ENCODE measurements around the gene SSH3.

The SSH3 gene

DNA sequence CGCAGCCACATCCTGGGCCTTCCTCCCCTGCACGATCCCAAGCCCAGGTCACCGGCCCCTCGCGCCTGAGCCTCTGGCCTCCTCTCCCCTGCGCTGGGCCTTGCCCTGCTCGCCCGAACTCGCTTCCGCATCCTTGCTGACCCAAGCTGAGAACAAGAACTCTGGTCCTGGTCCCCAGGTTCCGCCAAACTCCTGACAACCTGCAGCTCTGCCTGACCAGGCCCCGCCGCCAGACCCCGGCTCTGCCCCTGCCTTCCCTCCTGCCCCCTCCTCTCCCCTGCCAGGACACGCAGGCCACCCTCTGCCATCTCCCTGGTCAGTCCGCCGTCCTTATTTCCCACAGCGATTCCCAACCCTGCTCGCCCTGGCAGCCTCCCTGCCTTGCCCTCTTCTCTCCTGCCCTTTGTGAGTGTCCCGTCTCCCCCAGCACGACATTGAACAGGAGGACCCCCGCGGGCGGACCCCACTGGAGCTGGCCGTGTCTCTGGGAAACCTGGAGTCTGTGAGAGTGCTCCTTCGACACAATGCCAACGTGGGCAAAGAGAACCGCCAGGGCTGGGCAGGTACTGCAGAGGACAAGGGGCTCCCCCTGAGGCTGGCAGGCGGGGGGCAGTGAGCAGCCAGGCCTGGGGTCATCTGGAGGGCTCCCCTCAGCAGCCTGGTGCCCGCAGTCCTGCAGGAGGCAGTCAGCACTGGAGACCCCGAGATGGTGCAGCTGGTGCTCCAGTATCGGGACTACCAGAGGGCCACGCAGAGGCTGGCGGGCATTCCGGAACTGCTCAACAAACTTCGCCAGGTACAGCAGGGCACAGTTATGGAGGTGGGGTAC lies 13.5 kb upstream of the SSH3 start:
- in situ Hi-C loops (cut with MboI; ENCODE audit: low sequenced_read_pairs): no loop called here

DNA sequence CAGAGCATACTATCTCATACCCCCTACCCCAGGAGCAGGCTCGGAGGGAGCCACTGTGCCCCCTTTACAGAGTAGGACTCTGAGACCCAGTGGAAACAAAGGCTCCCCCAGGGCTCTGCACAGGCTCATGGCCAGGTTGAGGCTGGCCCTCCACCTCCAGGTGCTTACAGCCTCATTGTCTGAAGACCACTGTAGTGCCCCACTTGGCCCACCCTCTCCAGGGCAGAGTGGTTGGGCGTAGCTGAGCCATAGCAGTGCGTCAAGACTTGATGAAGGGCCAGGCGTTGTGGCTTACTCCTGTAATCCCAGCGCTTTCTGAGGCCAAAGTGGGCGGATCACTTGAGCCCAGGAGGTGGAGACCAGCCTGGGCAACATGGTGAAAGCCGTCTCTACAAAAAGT lies 12.5 kb upstream of the SSH3 start:
- in situ Hi-C loops (cut with MboI; ENCODE audit: low sequenced_read_pairs): no loop called here

GRCh38 chr11:67291481-67292381 lies 11.6 kb upstream of the SSH3 start:
- in situ Hi-C loops (cut with MboI; ENCODE audit: low sequenced_read_pairs): no loop called here

GRCh38 chr11:67292671-67293070 lies 10.7 kb upstream of the SSH3 start:
- in situ Hi-C loops (cut with MboI; ENCODE audit: low sequenced_read_pairs): no loop called here

GRCh38 chr11:67293090-67293489 lies 10.2 kb upstream of the SSH3 start:
- in situ Hi-C loops (cut with MboI; ENCODE audit: low sequenced_read_pairs): no loop called here

DNA sequence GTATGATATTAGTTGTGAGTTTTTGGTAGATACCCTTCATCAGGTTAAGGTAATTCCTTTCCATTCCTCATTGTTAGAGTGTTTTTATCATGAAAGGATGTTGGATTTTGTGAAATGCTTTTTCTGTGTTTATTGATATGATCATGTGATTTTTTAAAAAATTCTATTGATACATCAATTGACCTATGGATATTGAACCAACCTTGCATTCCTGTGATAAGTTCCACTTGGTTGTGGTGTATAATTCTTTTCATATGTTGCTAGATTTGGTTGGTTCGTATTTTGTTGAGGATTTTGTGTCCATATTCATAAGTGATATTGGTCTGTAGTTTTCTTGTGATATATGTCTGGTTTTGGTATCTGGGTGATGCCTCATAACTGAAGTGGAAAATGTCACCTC lies 7.5 kb upstream of the SSH3 start:
- in situ Hi-C loops (cut with MboI; ENCODE audit: low sequenced_read_pairs): no loop called here

- in situ Hi-C loops (cut with MboI; ENCODE audit: low sequenced_read_pairs): no loop called here
Observed at GRCh38 chr11:67298786-67299185, 4.5 kb upstream of the SSH3 start.

DNA sequence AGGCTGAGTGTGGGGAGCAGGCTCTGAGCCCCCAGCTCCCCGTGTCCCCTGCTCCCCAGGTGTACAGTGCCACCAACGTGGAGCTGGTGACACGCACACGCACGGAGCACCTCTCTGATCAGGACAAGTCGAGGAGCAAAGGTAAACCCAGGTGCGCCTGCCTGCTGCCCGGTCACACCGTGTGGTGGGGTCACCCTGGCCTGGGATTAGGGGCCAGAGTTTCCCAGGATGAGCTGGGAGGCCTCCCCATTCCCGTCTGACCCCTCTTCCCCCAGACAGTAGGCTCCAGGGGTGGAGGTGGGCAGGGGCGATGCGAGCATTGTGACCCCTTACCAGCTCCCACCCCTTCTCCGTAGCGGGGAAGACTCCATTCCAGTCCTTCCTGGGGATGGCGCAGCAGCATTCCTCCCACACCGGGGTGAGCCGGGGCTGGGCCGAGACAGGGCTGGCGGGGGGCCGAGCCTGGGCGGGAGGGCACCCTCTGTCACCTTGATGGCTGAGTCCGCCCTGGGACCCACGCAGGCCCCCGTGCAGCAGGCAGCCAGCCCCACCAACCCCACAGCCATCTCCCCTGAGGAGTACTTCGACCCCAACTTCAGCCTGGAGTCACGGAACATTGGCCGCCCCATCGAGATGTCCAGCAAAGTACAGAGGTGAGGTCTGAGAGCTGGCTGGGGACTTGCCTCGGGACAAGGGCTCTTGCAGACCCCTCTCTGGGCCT lies 3.7 kb upstream of the SSH3 start:
- in situ Hi-C loops (cut with MboI; ENCODE audit: low sequenced_read_pairs): no loop called here

GRCh38 chr11:67300256-67300755 lies 3.0 kb upstream of the SSH3 start:
- in situ Hi-C loops (cut with MboI; ENCODE audit: low sequenced_read_pairs): no loop called here

DNA sequence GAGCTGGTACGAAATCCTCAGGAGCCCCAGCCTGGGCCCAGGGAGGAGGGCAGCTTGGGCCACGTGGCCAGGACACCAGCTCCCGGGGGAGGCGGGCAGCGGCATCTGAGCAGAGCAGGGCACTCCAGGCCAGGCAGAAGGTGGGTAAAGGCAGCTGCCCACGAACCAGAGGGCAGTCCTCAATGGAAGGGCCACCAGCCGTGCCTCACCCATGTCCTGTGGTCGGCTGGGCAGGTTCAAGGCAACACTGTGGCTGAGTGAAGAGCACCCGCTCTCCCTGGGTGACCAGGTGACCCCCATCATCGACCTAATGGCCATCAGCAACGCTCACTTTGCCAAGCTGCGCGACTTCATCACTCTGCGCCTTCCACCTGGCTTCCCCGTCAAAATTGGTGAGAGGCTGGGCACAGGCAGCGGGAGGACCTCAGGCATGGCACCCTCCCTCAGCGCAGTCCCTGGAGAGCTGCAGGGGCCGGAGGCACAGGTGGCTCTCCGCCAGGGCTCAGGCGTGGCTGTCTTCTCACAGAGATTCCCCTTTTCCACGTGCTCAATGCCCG lies 2.5 kb upstream of the SSH3 start:
- in situ Hi-C loops (cut with MboI; ENCODE audit: low sequenced_read_pairs): no loop called here

- in situ Hi-C loops (cut with MboI; ENCODE audit: low sequenced_read_pairs): no loop called here
Observed at GRCh38 chr11:67301313-67301921, 1.9 kb upstream of the SSH3 start.

- in situ Hi-C loops (cut with MboI; ENCODE audit: low sequenced_read_pairs): no loop called here
Observed at GRCh38 chr11:67301951-67302516, 1.3 kb upstream of the SSH3 start.

DNA sequence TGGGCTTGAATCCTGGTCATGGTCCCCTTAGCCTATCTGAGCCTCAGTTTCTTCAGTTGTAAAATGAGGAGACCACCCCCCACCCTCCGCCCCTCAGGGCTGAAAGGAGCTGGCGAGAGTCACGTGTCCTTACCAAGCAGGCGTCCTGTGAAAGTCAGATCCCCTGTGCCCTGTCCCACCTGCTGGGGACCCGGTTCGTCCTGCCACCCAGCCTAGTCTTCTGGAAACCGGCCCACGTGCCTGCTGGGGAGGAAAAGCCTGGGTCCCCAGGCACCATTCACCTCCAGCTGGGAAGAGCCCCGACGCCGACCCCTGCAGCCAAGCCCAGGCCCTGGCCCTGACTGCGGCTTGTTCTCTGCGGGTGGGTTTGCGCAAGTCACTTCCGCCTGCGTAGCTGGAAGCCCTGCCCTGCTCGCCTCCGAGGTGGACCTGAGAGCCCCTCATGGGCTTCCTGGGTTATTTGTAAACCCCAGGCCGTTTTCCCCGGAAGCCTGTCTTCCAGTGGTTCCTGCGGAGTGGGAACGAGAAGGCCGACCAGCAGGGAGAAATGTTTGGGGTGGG lies 679 bp upstream of the SSH3 start:
- in situ Hi-C loops (cut with MboI; ENCODE audit: low sequenced_read_pairs): no loop called here

- in situ Hi-C loops (cut with MboI; ENCODE audit: low sequenced_read_pairs): no loop called here
Observed at GRCh38 chr11:67303835-67304411, 593 bp downstream of the SSH3 start.

- in situ Hi-C loops (cut with MboI; ENCODE audit: low sequenced_read_pairs): no loop called here
Observed at GRCh38 chr11:67304511-67305113, 1.3 kb downstream of the SSH3 start.

- in situ Hi-C loops (cut with MboI; ENCODE audit: low sequenced_read_pairs): no loop called here
Observed at GRCh38 chr11:67306769-67307544, 3.6 kb downstream of the SSH3 start.

DNA sequence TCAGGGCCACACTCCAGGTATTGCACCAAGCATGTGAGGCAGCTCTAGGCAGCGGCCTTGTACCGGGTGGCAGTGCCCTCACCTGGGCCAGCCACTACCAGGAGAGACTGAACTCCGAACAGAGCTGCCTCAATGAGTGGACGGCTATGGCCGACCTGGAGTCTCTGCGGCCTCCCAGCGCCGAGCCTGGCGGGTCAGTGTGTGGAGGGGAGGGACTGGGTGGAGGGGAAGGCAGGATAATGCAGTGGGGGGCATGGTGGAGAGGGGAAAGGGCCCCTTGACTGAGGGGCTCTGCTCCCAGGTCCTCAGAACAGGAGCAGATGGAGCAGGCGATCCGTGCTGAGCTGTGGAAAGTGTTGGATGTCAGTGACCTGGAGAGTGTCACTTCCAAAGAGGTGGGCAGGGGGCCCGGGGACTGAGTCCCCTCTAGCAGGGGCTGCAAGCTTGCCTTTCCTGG lies 4.2 kb downstream of the SSH3 start:
- in situ Hi-C loops (cut with MboI; ENCODE audit: low sequenced_read_pairs): no loop called here

All from HL-60/S4 treated with phorbol 12-myristate 13-acetate at 8.2 ng/mL for 4 days and 3 days (cell line).